DMS 273 (cell line): ENCODE results near the gene BPIFB3.
"Not testable (repeated sequence)": the region's sequence is repeated elsewhere in the genome, so short reads cannot be mapped to it uniquely, and the experiment has no call there.

Experiments used
- DNase-seq: peaks from one replicate; lab custom pipeline; 2025; ENCODE audit not compliant: unreplicated experiment; lab: John Stamatoyannopoulos, UW

Gene BPIFB3

DNA sequence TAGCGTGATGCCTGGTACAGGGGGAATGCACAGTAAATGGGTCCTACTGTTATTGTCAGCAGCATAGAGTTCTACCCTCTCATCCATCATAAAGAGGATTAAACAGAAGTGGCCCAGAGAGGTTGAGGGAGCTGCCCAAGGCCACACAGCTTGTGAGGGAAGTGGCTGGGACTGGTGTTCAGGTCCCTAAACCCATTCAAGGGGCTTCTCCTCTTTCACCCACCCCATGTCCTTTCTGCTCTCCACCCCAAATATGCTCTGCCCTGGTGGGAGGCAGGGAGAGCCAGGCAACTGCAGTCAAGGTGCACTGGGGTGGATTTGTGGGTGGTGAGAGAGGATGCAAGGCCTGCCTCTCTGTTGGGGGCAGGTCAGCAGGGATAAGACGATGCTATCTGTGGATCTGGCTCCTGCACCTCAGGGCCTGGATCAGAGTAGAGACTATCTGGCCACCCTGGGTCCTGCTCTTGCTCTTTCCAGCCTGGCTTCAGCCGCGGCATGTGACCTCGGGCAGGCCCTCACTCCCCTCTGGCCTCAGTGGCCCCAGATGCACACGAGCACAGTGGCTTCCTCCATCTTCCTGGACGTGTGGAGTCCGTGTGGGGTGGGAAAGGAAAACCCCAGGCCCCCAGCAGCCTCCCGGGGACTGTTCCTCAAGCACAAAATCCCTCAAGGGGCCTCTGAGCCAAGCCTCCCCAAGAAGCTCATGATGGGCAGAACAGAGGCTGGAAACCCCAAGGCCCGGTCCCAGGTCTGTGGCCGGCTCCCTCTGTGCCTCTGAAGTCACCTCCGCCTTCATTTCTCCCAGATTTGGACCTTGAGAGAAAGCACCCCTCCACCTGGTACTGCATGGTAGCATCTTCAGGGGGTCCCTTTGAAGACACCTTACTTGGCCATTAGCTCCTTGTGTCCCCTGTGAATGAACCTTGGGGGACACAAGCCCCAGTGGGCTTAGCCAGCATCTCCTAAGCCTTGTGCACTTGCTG, 25.6 kb upstream of the BPIFB3 start:
- DNase-seq, result no peak

DNA sequence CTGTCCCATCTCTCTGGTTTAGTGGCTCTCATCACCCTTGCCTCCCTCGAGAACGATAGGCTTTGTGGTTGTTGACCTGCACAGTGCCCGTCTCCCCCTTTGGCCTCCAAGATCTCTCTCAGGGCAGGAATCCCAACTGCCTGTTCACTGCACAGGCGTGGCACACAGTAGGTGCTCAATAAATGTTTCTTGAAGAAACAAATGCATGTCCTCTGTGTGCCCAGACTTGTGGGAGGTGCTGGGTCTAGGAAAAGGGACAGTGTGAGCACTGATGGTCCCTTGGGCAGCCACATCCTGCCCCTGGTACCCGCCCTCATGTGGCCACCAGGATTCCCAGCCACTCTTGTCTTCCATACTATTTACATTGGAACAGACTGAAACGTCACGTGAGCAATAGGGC, 24.8 kb upstream of the BPIFB3 start:
- DNase-seq, result no peak

DNA sequence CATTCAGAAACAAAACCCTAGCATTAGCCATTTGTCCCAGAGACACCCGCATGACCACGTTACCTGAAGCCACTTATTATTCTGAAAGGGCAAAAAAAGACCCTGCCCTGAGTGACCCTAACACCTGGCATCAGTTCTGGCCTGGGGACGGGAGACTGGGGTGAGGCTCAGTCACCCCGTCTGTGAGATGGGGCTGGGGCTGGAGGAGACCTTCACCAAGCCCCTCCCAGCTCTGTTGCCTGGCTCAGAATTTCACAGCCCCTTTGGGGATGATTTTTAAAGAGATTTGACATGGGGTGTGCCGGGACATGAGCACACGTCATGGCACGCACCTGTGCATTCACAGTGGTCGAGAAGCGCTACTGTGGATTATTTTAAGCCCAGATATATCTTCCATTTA, 23.6 kb upstream of the BPIFB3 start:
- DNase-seq, result no peak

DNA sequence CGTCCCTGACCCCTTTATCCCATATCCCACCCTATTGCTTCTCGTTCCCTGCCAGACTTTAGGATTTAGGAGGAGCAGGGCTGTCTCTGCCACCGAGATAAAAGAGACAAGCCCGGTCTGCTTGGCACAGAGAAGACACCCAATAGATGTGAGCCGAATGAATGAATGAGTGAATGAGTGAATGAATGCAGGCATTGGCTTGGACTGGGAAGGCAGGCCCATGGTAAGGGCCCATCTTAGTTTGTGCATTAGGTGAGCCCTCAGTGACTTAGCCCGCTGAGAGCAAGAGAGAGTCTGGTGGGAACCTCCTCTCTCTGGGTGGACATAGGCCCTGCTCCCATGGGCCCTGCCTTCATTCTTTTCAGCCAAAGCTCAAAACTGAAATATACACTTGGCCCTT, 23.1 kb upstream of the BPIFB3 start:
- DNase-seq, result no peak

DNA sequence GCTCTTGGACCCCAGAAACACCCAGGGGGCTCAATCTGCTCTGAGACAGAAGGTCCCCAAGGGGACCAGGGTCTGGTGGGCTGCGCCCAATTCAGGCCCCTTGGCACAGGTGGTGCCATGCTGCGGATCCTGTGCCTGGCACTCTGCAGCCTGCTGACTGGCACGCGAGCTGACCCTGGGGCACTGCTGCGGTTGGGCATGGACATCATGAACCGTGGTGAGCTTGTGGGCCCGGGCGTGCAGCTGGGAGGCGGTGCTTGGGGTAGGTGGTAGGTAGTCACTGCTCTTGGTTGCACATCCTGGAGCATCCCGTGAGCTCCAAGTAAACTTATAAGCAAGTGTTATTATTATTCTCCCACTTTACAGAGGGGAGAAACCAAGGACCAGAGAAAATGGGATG, 22.2 kb upstream of the BPIFB3 start, which contains the start of gene BPIFB6:
TSS of gene BPIFB6 (plus strand) at position 118 of the 400 bp plus-strand sequence. CDS start at position 118, 0 bp downstream.
- no peak for DNase-seq

DNA sequence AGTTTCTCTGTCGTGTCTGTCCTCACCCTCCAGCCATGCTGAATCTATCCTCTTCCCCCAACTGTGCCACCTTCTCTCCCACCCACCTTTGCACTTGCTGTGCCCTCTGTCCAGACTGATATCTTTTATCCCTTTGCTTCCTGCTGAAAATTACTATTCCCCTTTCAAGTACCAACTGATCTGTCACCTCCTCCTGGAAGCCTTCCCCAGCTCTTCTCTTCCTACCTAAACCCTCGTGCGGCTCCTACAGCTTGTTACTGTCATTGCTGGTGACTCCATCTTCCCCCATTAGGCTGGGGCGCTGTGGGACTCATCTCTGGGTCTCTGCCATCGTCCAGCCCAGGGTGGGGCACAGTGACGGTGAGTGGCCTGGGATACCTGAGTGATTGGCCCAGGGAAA, 21.1 kb upstream of the BPIFB3 start:
- no peak for DNase-seq

DNA sequence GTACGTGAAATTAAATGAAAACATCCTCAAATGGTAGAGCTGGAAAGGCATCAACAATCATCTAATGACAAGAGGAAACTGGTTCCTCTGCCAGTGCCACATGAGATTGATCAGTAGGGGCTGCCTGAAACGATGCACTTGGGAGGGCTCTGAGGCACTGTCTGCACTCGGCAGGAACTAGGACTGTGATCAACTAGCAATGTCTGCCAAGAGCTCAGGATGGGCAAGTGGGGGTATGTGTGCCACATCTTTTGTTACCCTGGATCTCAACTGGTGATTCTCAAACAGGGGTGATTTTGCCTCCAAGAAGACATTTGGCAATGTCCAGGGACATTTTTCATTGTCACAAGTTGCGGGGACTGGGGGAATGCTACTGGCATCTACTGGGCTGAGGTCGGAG, 20.3 kb upstream of the BPIFB3 start:
- no peak for DNase-seq

DNA sequence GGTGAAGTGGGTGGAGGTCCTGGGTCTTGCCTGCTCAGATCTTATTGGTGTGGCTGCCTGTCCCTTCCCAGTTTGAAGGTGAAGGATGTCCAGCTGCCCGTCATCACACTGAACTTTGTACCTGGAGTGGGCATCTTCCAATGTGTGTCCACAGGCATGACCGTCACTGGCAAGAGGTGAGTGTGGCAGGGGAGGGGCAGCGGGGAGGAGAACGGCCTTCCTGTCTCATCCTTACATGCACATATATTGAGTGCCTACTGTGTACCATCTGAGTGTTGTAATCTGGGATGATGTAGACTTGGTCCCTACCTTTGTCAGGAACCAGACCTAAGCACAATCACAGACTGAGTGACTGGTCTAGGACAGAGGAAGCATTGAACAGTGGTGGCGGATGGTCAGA, 19.6 kb upstream of the BPIFB3 start:
- DNase-seq, result no peak

DNA sequence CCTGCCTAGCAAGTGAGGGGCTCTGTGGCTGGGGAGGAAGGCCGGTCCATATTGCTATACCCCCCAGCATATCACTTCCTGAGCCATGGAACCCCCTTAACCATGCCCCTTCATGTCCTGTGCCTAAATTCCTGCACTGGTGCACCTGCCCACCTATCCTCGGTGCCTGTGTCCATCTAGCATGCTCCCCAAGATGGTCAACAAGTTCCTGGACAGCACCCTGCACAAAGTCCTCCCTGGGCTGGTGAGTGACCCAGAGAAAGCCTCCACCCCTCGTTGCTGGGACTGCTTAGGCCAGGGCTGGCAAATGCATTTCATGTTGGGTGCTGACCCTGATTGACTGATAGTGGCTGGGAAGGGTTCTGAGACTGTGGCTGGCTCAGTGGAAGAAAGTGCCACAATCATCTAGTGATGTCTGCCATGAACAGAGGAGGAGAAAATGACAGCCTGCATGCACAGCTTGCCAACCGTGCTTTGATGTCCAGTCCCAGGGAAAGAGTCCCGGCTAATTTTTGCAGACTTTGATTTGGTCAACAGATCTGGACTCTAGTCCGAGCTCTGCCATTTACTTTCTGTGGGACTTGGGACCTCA, 18.7 kb upstream of the BPIFB3 start:
- no peak for DNase-seq

DNA sequence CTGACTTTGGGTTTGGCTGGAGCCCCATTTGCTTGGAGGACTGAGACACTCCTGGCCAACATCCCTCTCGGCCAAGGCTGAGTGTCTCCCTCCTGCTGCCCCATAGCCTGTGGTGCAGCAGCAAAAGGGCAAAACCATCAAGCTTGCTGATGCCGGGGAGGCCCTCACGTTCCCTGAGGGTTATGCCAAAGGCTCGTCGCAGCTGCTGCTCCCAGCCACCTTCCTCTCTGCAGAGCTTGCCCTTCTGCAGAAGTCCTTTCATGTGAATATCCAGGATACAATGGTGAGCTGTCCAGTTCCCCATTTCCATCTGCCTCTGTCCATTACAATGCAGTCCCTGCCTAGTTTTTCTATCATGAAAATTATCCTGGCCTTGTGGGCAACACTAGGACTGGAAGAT, 16.2 kb upstream of the BPIFB3 start:
- DNase-seq, result no peak

DNA sequence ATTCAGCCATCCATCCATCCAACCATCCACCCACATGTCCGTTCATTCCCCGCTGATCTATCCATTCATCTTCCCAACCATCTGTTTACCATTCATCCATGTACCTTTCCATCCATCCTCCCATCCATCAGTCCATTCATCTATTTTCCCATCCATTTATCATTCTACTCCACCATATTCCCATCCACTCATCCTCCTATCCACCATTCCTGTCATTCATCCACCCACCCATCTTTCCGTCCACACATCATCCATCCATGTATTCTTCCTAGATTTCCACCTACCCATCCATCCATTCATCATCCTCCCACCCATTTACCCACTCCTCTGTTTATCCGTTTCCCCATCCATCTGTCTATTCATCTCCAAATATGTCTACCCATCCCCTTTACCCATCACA, 15.5 kb upstream of the BPIFB3 start:
- DNase-seq, result no peak

DNA sequence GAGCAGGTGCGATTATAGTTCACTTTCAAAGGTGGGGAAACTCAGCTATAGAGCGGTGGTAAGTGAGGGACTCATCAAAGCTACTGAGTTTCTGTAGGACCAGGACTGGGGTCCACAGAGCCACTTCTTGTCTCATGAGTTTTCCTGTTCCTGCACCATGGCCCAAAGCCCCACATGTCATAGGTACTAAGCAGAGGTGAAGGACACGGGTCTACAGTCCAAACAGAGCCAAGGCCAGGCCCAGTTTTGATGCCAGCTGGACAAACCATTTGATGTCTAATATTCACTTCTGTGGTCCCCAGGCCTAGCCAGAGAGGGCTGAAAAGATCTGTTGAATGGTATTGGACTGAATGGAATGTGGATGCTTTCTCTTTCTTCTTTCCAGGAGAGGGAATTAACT, 11.3 kb upstream of the BPIFB3 start:
- DNase-seq, result no peak

DNA sequence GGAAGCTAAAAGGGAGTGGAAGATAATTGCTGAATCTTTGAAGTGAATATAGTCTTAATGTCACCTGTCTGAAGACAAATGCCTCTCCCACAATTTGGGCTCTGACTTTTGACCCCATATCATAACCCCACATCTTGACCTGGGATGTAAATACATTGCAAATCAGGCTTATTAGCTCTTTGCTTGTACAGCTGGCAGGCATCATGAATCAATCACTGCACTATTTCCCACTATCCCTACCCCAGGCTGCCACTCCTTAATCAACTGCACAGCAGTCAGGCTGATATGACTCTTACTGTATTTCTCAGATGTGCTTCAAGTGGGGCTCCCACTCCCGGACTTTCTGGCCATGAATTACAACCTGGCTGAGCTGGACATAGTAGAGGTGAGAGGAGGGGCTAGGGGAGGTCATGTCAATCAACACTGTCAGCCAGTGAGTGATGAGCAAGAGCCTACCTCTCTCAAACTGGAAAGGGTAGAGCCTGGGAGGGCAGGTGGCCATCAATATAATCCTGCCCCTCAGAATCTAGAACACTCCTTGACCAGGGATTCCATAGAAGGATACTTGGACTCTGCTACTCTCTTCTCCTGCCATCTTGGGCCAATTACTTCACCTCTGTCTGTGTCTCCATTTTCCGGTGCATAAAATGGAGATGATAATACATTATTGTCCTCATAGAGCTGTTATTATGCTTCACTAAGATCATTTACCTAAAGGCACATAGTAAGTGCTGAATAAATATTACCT, 10.5 kb upstream of the BPIFB3 start:
- no peak for DNase-seq

DNA sequence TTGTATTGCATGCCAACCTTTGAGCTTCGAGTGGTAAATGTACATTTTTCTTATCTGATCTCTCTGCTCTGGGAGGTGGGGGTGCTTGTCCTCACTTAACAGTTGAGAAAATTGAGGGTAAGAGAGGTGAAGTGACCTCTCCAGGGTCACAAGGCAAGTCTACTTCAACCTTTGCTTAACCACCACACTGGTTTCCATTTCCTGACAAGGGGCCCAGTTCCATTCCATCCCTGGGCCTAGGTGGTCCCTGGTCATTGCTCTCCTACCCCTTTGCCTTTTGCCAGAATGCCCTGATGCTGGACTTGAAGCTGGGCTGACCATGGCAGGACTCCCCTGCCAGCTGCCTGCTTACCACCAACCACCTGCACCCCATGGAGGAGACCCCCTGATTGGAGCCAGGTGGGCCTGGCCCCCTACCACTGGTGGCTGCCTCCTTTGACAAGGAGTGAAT, 9.9 kb upstream of the BPIFB3 start:
- DNase-seq, result no peak

DNA sequence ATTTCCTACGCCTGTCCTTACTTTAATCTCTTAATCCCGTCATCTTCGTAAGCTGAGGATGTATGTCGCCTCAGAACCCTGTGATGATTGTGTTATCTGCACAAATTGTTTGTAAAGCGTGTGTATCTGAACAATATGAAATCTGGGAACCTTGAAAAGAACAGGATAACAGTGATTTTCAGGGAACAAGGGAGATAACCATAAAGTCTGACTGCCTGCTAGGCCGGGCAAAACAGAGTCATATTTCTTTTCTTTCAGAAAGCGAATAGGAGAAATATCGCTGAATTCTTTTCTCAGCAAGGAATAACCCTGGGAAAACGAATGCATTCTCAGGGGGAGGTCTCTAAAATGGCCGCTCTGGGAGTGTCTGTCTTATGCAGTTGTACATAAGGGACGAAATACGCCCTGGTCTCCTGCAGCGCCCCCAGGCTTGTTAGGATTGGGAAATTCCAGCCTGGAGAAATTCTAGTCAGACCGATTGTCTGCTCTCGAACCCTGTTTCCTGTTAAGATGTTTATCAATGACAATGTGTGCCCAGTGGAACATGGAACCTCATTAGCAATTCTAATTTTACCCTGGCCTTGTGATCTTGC, 8.5 kb upstream of the BPIFB3 start:
- DNase-seq, result not testable (repeated sequence)

DNA sequence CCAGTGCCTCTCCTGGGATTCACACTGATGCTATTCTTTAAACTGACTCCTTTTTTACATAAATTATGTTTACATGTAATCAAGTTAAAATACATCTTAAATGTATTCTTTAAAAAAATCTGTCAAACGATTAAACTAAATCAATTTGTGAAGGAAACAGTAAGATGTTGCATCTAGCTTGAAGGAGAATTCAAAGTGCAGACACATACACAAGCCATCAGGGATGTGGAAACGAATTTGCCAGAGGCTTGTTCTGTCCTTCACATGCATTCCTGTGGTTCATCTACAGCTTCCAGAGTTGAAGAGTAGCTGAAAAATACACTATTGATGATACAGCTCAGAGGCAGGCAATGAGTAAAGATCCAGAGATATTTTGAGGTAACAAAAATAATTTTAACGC, 7.3 kb upstream of the BPIFB3 start:
- DNase-seq, result no peak

DNA sequence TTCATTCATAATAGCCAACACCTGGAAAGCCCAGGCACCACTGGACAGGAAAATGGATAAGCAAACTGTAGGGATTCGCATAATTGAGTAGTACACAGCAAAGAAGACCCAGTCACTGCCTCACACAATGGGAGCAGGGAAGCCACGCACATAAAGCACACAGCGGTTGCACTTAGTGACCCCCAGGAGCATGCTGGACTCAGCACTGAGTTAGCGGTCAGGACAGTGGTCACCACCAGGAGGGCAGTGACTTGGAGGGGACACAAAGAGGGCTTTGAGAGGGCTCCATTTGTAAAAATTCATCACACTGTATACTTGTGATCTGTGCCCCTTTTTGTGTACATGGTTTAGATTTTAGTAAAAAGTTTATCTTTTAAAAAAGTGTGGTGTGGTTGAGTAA, 2.4 kb upstream of the BPIFB3 start:
- no peak for DNase-seq

DNA sequence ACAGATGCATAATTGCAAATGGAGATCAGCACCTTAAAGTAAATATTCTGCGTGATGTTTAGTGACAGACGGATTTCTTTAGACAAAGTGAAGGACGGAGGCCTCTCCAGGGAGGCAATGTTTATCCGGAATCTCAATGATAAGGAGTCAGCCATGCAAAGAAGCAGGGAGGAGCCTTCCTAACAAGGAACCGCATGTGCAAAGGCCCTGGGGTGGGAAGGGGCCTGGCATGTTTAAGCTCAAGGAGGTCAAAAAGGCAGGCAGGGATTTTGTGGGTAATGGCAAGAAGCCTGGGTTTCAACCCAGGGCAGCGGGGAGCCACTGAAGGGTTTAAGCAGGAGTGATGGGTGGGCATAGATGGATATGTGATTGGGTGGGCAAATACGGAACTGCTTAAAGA, 678 bp downstream of the BPIFB3 start:
- DNase-seq, result no peak

DNA sequence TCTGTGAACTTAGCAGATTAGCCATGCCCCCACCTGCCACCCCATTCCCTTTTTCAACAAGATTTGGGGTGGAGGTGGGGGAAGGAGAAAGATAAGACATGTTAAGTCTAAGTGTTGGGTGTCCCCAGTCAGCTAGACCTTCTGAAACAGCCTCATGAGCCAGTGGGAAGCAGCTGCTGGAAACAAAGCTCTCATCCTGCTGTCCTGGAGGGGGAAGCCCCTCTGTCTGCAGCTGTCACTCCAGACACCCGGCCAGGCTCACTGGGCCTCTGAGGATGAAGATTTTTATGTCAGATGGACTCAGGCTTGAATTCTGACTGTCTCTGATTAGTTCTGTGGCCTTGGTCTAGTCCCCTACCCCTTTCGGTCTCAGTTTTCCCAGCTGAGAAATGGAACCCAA, 1.1 kb downstream of the BPIFB3 start:
- DNase-seq, result no peak

DNA sequence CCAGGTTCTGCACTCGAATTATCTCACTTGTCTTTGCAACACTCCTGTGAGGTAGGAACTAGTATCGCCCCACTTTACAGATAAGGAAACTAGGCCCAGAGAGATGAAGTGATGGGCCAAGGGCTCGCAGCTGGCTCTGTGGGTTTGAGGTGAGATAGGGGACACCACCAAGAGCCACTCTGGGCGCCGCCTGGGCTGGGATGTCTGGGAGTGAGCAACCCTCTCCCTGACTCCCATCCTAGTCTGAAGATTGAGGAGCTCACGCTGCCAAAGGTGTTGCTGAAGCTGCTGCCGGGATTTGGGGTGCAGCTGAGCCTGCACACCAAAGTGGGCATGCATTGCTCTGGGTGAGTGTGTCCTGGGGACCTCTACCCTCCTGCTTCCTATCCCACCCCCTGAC, 5.4 kb downstream of the BPIFB3 start:
- DNase-seq, result no peak

DNA sequence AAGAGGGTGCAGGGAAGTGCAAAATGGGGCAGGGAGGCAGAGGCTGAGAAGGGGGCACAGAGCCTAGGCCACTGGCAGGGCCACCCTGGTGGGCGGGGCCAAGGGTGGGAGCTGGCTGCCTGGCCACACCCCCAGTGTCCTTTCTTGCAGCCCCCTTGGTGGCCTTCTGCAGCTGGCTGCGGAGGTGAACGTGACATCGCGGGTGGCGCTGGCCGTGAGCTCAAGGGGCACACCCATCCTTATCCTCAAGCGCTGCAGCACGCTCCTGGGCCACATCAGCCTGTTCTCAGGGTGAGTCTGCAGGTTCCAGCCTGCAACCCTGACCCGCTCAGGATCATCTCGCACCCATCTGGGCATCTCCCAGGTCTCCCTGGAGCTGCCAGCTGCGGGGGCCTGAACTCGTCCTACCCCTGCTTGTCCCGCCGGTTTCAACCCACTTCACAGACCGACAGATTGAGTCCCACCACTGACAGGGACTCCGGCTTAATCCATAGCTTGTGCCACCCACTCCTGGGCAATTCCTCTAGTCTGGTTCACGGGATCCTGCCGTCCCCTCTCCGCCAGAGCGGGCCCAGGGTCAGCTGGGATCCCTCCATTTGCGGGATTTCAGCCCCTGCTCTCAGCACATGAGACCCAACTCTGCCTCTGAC, 6.2 kb downstream of the BPIFB3 start:
- no peak for DNase-seq
